Mucosa of stomach (tissue), 1 donor: ENCODE data around the gene APOBEC3A.
"Not testable (repeated sequence)": the region's sequence is repeated elsewhere in the genome, so short reads cannot be mapped to it uniquely, and the experiment has no call there.

Experiments used
- H3K27me3 ChIP-seq: one replicate; pipeline ENCODE4 v1.7.0; 2013; ENCODE audit warnings: mild to moderate bottlenecking, low read length; ENCODE audit not compliant: control insufficient read depth, insufficient read depth
- H3K36me3 ChIP-seq: one replicate; pipeline ENCODE4 v1.7.0; 2013; ENCODE audit warnings: low read length; ENCODE audit not compliant: control insufficient read depth, insufficient read depth
- H3K4me1 ChIP-seq: one replicate; pipeline ENCODE4 v1.7.0; 2013; ENCODE audit warnings: mild to moderate bottlenecking, low read length; ENCODE audit not compliant: control insufficient read depth, insufficient read depth
- H3K4me3 ChIP-seq: one replicate; pipeline ENCODE4 v1.7.0; 2013; ENCODE audit warnings: low read length
- H3K9ac ChIP-seq: one replicate; pipeline ENCODE4 v1.7.0; 2013; ENCODE audit warnings: mild to moderate bottlenecking, low read length, moderate library complexity
- H3K9me3 ChIP-seq: one replicate; pipeline ENCODE4 v1.7.0; 2013; ENCODE audit warnings: mild to moderate bottlenecking, low read length, moderate library complexity; ENCODE audit not compliant: control insufficient read depth
- donor health status: Pancreatic carcinoma.

Gene APOBEC3A

GRCh38 chr22:38945706-38946338 is 11.6 kb upstream of the APOBEC3A start:
- not testable (repeated sequence) for H3K4me1 ChIP-seq, H3K36me3 ChIP-seq, H3K9ac ChIP-seq, H3K4me3 ChIP-seq, H3K27me3 ChIP-seq, H3K9me3 ChIP-seq

- Histone ChIP-seq H3K36me3 (no peaks in the 10 kb centered on the region), H3K9ac (no peak overlapping the region), H3K4me3 (no peak overlapping the region), H3K9me3 (no peaks in the 10 kb centered on the region), H3K4me1 (peaks cover 9% of the 10 kb centered on the region), H3K27me3 (no peaks in the 10 kb centered on the region)
These were observed 10.6 kb upstream of the APOBEC3A start for GRCh38 chr22:38946771-38947170.

- Histone ChIP-seq H3K27me3 (no peaks in the 10 kb centered on the region), H3K36me3 (no peaks in the 10 kb centered on the region), H3K9ac (no peak overlapping the region), H3K4me1 (peaks cover 9% of the 10 kb centered on the region), H3K4me3 (no peak overlapping the region), H3K9me3 (no peaks in the 10 kb centered on the region)
These were observed 9.9 kb upstream of the APOBEC3A start for GRCh38 chr22:38947321-38948140.

- no peaks in the 10 kb centered on the region for H3K36me3 ChIP-seq
- no peak overlapping the region for H3K4me3 ChIP-seq
- H3K9ac ChIP-seq = no peak overlapping the region
- H3K4me1 ChIP-seq = peaks cover 9% of the 10 kb centered on the region
- no peaks in the 10 kb centered on the region for H3K27me3 ChIP-seq
- no peaks in the 10 kb centered on the region for H3K9me3 ChIP-seq
These were observed 9.0 kb upstream of the APOBEC3A start for GRCh38 chr22:38948181-38948940.

GRCh38 chr22:38949889-38950405 is 7.5 kb upstream of the APOBEC3A start:
- H3K9ac ChIP-seq = no peak overlapping the region
- H3K4me1 ChIP-seq = peaks cover 15% of the 10 kb centered on the region
- H3K36me3 ChIP-seq = no peaks in the 10 kb centered on the region
- H3K4me3 ChIP-seq = no peak overlapping the region
- H3K27me3 ChIP-seq = no peaks in the 10 kb centered on the region
- no peaks in the 10 kb centered on the region for H3K9me3 ChIP-seq

GRCh38 chr22:38950527-38951295 is 6.7 kb upstream of the APOBEC3A start:
- no peak overlapping the region for H3K9ac ChIP-seq
- H3K36me3 ChIP-seq = no peaks in the 10 kb centered on the region
- no peaks in the 10 kb centered on the region for H3K27me3 ChIP-seq
- H3K4me1 ChIP-seq = peaks cover 22% of the 10 kb centered on the region
- no peaks in the 10 kb centered on the region for H3K9me3 ChIP-seq
- H3K4me3 ChIP-seq = no peak overlapping the region

GRCh38 chr22:38951734-38952133 is 5.7 kb upstream of the APOBEC3A start:
- H3K4me1 ChIP-seq = peaks cover 25% of the 10 kb centered on the region
- no peaks in the 10 kb centered on the region for H3K9me3 ChIP-seq
- no peaks in the 10 kb centered on the region for H3K36me3 ChIP-seq
- H3K27me3 ChIP-seq = no peaks in the 10 kb centered on the region
- no peak overlapping the region for H3K4me3 ChIP-seq
- H3K9ac ChIP-seq = no peak overlapping the region

GRCh38 chr22:38952281-38952993 is 5.0 kb upstream of the APOBEC3A start:
- H3K4me3 ChIP-seq = no peak overlapping the region
- no peaks in the 10 kb centered on the region for H3K36me3 ChIP-seq
- no peak overlapping the region for H3K9ac ChIP-seq
- peaks cover 32% of the 10 kb centered on the region for H3K4me1 ChIP-seq
- no peaks in the 10 kb centered on the region for H3K27me3 ChIP-seq
- H3K9me3 ChIP-seq = no peaks in the 10 kb centered on the region

GRCh38 chr22:38953091-38953490 is 4.3 kb upstream of the APOBEC3A start:
- no peaks in the 10 kb centered on the region for H3K27me3 ChIP-seq
- peak overlapping the region; percentile 7 for H3K9ac ChIP-seq
- H3K4me1 ChIP-seq = peaks cover 38% of the 10 kb centered on the region
- H3K36me3 ChIP-seq = no peaks in the 10 kb centered on the region
- no peak overlapping the region for H3K4me3 ChIP-seq
- no peaks in the 10 kb centered on the region for H3K9me3 ChIP-seq

GRCh38 chr22:38953577-38954413 is 3.6 kb upstream of the APOBEC3A start:
- peak overlapping the region; percentile 7 for H3K9ac ChIP-seq
- peaks cover 38% of the 10 kb centered on the region for H3K4me1 ChIP-seq
- H3K4me3 ChIP-seq = no peak overlapping the region
- no peaks in the 10 kb centered on the region for H3K9me3 ChIP-seq
- no peaks in the 10 kb centered on the region for H3K27me3 ChIP-seq
- H3K36me3 ChIP-seq = no peaks in the 10 kb centered on the region
